HepG2 (cell line): Measurements from ENCODE around the gene SIK2. TPM values are rescaled to one million over a fixed set of nuclear protein-coding genes. Genes with fewer than 3 reads are reported as not detected.
A peak's percentile ranks its signal among the peaks of the same experiment; 100 is the strongest.

ENCODE experiments used
- ADNP ChIP-seq: sonication (generic); formaldehyde crosslinking; IDR thresholded peaks from 2 replicates; pipeline ENCODE4 v1.4.0; 2020; ENCODE audit warnings: missing genetic modification reagents
- CEBPG ChIP-seq: IDR thresholded peaks from 2 replicates; pipeline ENCODE4 v1.6.1; 2016
- CREBL2 ChIP-seq: sonication (generic); formaldehyde crosslinking; IDR thresholded peaks from 2 replicates; pipeline ENCODE4 v1.8.1; 2023; ENCODE audit warnings: missing genetic modification reagents, mild to moderate bottlenecking, borderline replicate concordance
- DMAP1 ChIP-seq: IDR thresholded peaks from 2 replicates; pipeline ENCODE4 v1.6.1; 2016
- DPF2 ChIP-seq: sonication (generic); formaldehyde crosslinking; IDR thresholded peaks from 2 replicates; pipeline ENCODE4 v1.4.0; 2020; ENCODE audit warnings: mild to moderate bottlenecking, low read depth, missing genetic modification reagents, borderline replicate concordance
- DR1 ChIP-seq: sonication (generic); formaldehyde crosslinking; IDR thresholded peaks from 2 replicates; pipeline ENCODE4 v1.8.0; 2021; ENCODE audit warnings: mild to moderate bottlenecking, missing genetic modification reagents, inconsistent platforms
- EP300 ChIP-seq, 3 experiments: sonication (generic) in 1 of 3; formaldehyde crosslinking in 1 of 3; IDR thresholded peaks; 2 replicates each; pipeline versions ENCODE4 v1.5.1 to v1.6.1; 2011 to 2020; ENCODE audit warnings: low read depth in 2 of 3, low read length in 2 of 3, borderline replicate concordance in 1 of 3, improper control_type of control experiment in 1 of 3, mild to moderate bottlenecking in 1 of 3, missing genetic modification reagents in 1 of 3, moderate library complexity in 1 of 3
- FOXO1 ChIP-seq: sonication (generic); formaldehyde crosslinking; IDR thresholded peaks from 2 replicates; pipeline ENCODE4 v1.4.0; 2020; ENCODE audit warnings: missing genetic modification reagents
- HIVEP1 ChIP-seq: sonication (generic); formaldehyde crosslinking; IDR thresholded peaks from 2 replicates; pipeline ENCODE4 v1.4.0; 2020; ENCODE audit warnings: mild to moderate bottlenecking, missing genetic modification reagents
- KLF12 ChIP-seq: sonication (generic); formaldehyde crosslinking; IDR thresholded peaks from 2 replicates; pipeline ENCODE4 v1.4.0; 2020; ENCODE audit warnings: missing genetic modification reagents, borderline replicate concordance
- KLF16 ChIP-seq, 2 experiments: sonication (generic) in 1 of 2; formaldehyde crosslinking in 1 of 2; IDR thresholded peaks; 2 replicates each; pipeline versions ENCODE4 v1.6.1 to v1.8.0; 2016 to 2023; ENCODE audit warnings: missing genetic modification reagents in 2 of 2, missing compliant biosample characterization in 1 of 2
- LRRFIP1 ChIP-seq: sonication (generic); formaldehyde crosslinking; conservative IDR thresholded peaks from 2 replicates; pipeline ENCODE4 v1.4.0; 2020; ENCODE audit warnings: missing genetic modification reagents
- MAF1 ChIP-seq: sonication (generic); formaldehyde crosslinking; IDR thresholded peaks from 2 replicates; pipeline ENCODE4 v1.5.0; 2020; ENCODE audit warnings: missing genetic modification reagents, borderline replicate concordance
- MAZ ChIP-seq, 2 experiments: sonication (generic) in 1 of 2; formaldehyde crosslinking in 1 of 2; IDR thresholded peaks; 2 replicates each; pipeline versions ENCODE4 v1.5.0 to v1.6.1; 2012 to 2020; ENCODE audit warnings: low read depth in 2 of 2, mild to moderate bottlenecking in 2 of 2, borderline replicate concordance in 1 of 2, improper control_type of control experiment in 1 of 2, low read length in 1 of 2, missing genetic modification reagents in 1 of 2, moderate library complexity in 1 of 2
- RAD21 ChIP-seq: fragments of 450-650 bp; formaldehyde crosslinking; IDR thresholded peaks from 2 replicates; pipeline ENCODE4 v1.5.0; 2020; ENCODE audit warnings: mild to moderate bottlenecking
- SAP130 ChIP-seq: IDR thresholded peaks from 2 replicates; pipeline ENCODE4 v1.6.1; 2016; ENCODE audit warnings: low read depth
- TBL1XR1 ChIP-seq: fragments of 150-350 bp; IDR thresholded peaks from 2 replicates; pipeline ENCODE4 v1.6.1; 2014; ENCODE audit warnings: borderline replicate concordance, low read length; ENCODE audit not compliant: partially characterized antibody
- TFAP4 ChIP-seq: sonication (generic); IDR thresholded peaks from 2 replicates; pipeline ENCODE4 v1.6.1; 2016; ENCODE audit warnings: low read depth, borderline replicate concordance
- THAP7 ChIP-seq: sonication (generic); formaldehyde crosslinking; IDR thresholded peaks from 2 replicates; pipeline ENCODE4 v1.8.1; 2023; ENCODE audit warnings: mild to moderate bottlenecking, missing genetic modification reagents
- TOE1 ChIP-seq: sonication (generic); formaldehyde crosslinking; IDR thresholded peaks from 2 replicates; pipeline ENCODE4 v1.4.0; 2020; ENCODE audit warnings: mild to moderate bottlenecking, missing genetic modification reagents
- U2AF1 ChIP-seq: fragments of 200-400 bp; formaldehyde crosslinking; optimal IDR thresholded peaks from 2 replicates; pipeline ENCODE3; 2017; ENCODE audit warnings: mild to moderate bottlenecking, low read depth, low read length
- ZFX ChIP-seq: sonication (generic); formaldehyde crosslinking; IDR thresholded peaks from 2 replicates; pipeline ENCODE4 v1.4.0; 2020; ENCODE audit warnings: mild to moderate bottlenecking, low read depth, missing genetic modification reagents, moderate library complexity
- ZMYM4 ChIP-seq: sonication (generic); formaldehyde crosslinking; IDR thresholded peaks from 2 replicates; pipeline ENCODE4 v1.8.1; 2023; ENCODE audit warnings: mild to moderate bottlenecking, missing genetic modification reagents
- ZNF350 ChIP-seq: sonication (generic); formaldehyde crosslinking; IDR thresholded peaks from 2 replicates; pipeline ENCODE4 v1.4.0; 2020; ENCODE audit warnings: mild to moderate bottlenecking, low read depth, missing genetic modification reagents, borderline replicate concordance
- ZNF670 ChIP-seq: sonication (generic); formaldehyde crosslinking; IDR thresholded peaks from 2 replicates; pipeline ENCODE4 v1.8.0; 2022; ENCODE audit warnings: mild to moderate bottlenecking, missing genetic modification reagents, borderline replicate concordance
- ZNF720 ChIP-seq: sonication (generic); formaldehyde crosslinking; IDR thresholded peaks from 2 replicates; pipeline ENCODE4 v1.4.0; 2020; ENCODE audit warnings: missing genetic modification reagents
- ZNF878 ChIP-seq: sonication (generic); formaldehyde crosslinking; IDR thresholded peaks from 2 replicates; pipeline ENCODE4 v1.8.1; 2023; ENCODE audit warnings: mild to moderate bottlenecking, missing genetic modification reagents, moderate library complexity
- ZSCAN20 ChIP-seq: sonication (generic); formaldehyde crosslinking; IDR thresholded peaks from 2 replicates; pipeline ENCODE4 v1.4.0; 2020; ENCODE audit warnings: missing genetic modification reagents, mild to moderate bottlenecking, borderline replicate concordance
- polyA plus RNA-seq, 8 experiments: library from polyadenylated mRNA; depleted of rRNA in 3 of 8; stranded (reverse) in 7 of 8; unstranded in 1 of 8; fragments of >200 nt; fragmentation: Illumina TruSeq in 4 of 8; extraction: Trizol in 4 of 8; gene quantifications; 2 replicates each; pipeline versions ENCODE4 v1.2.1 to v1.2.3, GENCODE V29; 2011 to 2016; ENCODE audit warnings: low read depth in 4 of 8, missing spikeins in 1 of 8, mixed read lengths in 1 of 8; ENCODE audit not compliant: insufficient read depth in 1 of 8
- total RNA-seq, 5 experiments: library from RNA; depleted of rRNA; stranded (reverse); fragments of >200 nt; fragmentation: Illumina TruSeq; extraction: Trizol; gene quantifications; 2 replicates each; pipeline ENCODE4 v1.2.3, GENCODE V29; 2016; ENCODE audit warnings: low read depth in 1 of 5

The SIK2 gene
- total and polyA plus RNA-seq, 2 of the 13 experiments (the other 11 are each of a cell fraction or from before 2014, with no cell fraction given): 8.1 to 15.4 TPM

- TF ChIP-seq RAD21 (CRISPR knock-in tag) (peak; percentile 32; the same call in 1 of the 2 replicates), DMAP1 (CRISPR knock-in tag) (no peak), ADNP (no peak), FOXO1 (CRISPR knock-in tag) (peak; percentile 96), ZNF878 (CRISPR knock-in tag) (0 out of 2 replicates have a peak, but pooled peaks have one; percentile 56), HIVEP1 (no peak), THAP7 (no peak), EP300 (IDR thresholded peaks at IDR 0.05; ENCODE audit: low read depth in 2 of 2, low read length in 2 of 2) (peak in 1 of 2 experiments; percentile 85; a peak in 2 of 4 replicates), EP300 (CRISPR knock-in tag; IDR thresholded peaks at IDR 0.05; ENCODE audit: borderline replicate concordance) (no peak), DPF2 (peak; percentile 90), MAF1 (CRISPR knock-in tag) (no peak), ZNF720 (no peak), LRRFIP1 (CRISPR knock-in tag) (no peak), ZFX (CRISPR knock-in tag) (peak; percentile 69), ZNF350 (CRISPR knock-in tag) (peak; percentile 92), KLF12 (CRISPR knock-in tag) (no peak), CEBPG (CRISPR knock-in tag) (peak; percentile 71), DR1 (CRISPR knock-in tag) (no peak), ZMYM4 (CRISPR knock-in tag) (peak; percentile 92), KLF16 (CRISPR knock-in tag; IDR thresholded peaks at IDR 0.05) (peak in 1 of 2 experiments; percentile 89; a peak in 2 of 4 replicates), TOE1 (CRISPR knock-in tag) (0 out of 2 replicates have a peak, but pooled peaks have one; percentile 56), CREBL2 (CRISPR knock-in tag) (no peak), ZSCAN20 (CRISPR knock-in tag) (no peak), U2AF1 (no peak), ZNF670 (CRISPR knock-in tag) (peak; percentile 68; the same call in 1 of the 2 replicates), MAZ (IDR thresholded peaks at IDR 0.05; ENCODE audit: borderline replicate concordance, low read depth, low read length) (no peak), MAZ (CRISPR knock-in tag; IDR thresholded peaks at IDR 0.05; ENCODE audit: low read depth) (peak; percentile 74), TBL1XR1 (peak; percentile 87), TFAP4 (peak; percentile 86), SAP130 (CRISPR knock-in tag) (peak; percentile 71; the same call in 1 of the 2 replicates)
Measured at GRCh38 chr11:111726301-111726713, 124.1 kb downstream of the SIK2 start (continued).
